HCT116 (cell line): ENCODE data around the gene IL1R2. TPM values are rescaled to one million over a fixed set of nuclear protein-coding genes. Genes with fewer than 3 reads are reported as not detected.

Experiments used
- ATAC-seq: fragments of 200-7000 bp; cut with Tn5 transposase; 2 replicates; pipeline ENCODE4 v1.9.1; 2020; ENCODE audit warnings: mild to moderate bottlenecking, moderate library complexity
- BruUV-seq: library from RNA; stranded (reverse); fragments of 400-500 nt; replicated peaks from 2 replicates; lab custom pipeline; 2021; lab: Mats Ljungman, UMichigan
- CTCF ChIA-PET: fragments of 300-600 bp; sonication (Branson Sonifier 250); formaldehyde crosslinking; loops from one replicate; lab custom pipeline; 2021; ENCODE audit warnings: antibody characterized with exemption; lab: Charles Lee
- POLR2A ChIA-PET: fragments of 300-600, 350-600 bp; sonication (Branson Sonifier 250); formaldehyde crosslinking; loops from one replicate; lab custom pipeline; 2021; ENCODE audit warnings: antibody characterized with exemption; lab: Charles Lee
- RAD21 ChIA-PET, 2 experiments: fragments of 300-600 bp; sonication (Branson Sonifier 250); formaldehyde crosslinking; loops; one replicate each; lab custom pipeline; 2023; ENCODE audit warnings: low total read pairs in 2 of 2; ENCODE audit not compliant: uncharacterized antibody in 2 of 2, unreplicated experiment in 2 of 2, low non-redundant PET in 1 of 2; lab: Charles Lee
- DNase-seq: peaks from one replicate; pipeline ENCODE4 v3.0.0-alpha.2; 2010; ENCODE audit warnings: low read depth, low spot score
- H2AFZ ChIP-seq: fragments of 200-600 bp; shearing (Covaris generic), sonication (generic); 2 replicates; pipeline ENCODE4 v1.6.1; 2017; ENCODE audit warnings: low read depth, mixed run types, mixed read lengths, antibody characterized with exemption, low read length; ENCODE audit not compliant: poor library complexity, severe bottlenecking
- H3K27ac ChIP-seq: 2 replicates; pipeline ENCODE4 v1.5.1; 2012; ENCODE audit warnings: low read depth, low read length
- H3K27me3 ChIP-seq: fragments of 200-600 bp; sonication (generic); 2 replicates; pipeline ENCODE4 v1.6.1; 2016; ENCODE audit warnings: mixed run types, low read length, mixed read lengths; ENCODE audit not compliant: insufficient read depth
- H3K36me3 ChIP-seq, 2 experiments: fragments of 200-500 bp in 1 of 2; fragments of 200-600 bp in 1 of 2; sonication (Bioruptor generic) in 1 of 2; sonication (generic) in 1 of 2; 2 replicates each; pipeline versions ENCODE4 v1.5.1 to v1.6.1; 2014 to 2016; ENCODE audit warnings: low read length in 2 of 2, inconsistent platforms in 1 of 2, mixed read lengths in 1 of 2, mixed run types in 1 of 2; ENCODE audit not compliant: insufficient read depth in 2 of 2, control insufficient read depth in 1 of 2
- H3K4me1 ChIP-seq, 2 experiments: fragments of 200-600 bp in 1 of 2; sonication (generic) in 1 of 2; 2 replicates each; pipeline versions ENCODE4 v1.5.1 to v1.6.1; 2012 to 2017; ENCODE audit warnings: low read length in 2 of 2, inconsistent platforms in 1 of 2, mild to moderate bottlenecking in 1 of 2, mixed read lengths in 1 of 2, mixed run types in 1 of 2, moderate library complexity in 1 of 2; ENCODE audit not compliant: insufficient read depth in 2 of 2, control insufficient read depth in 1 of 2
- H3K4me2 ChIP-seq: fragments of 200-600 bp; sonication (generic); 2 replicates; pipeline ENCODE4 v1.6.1; 2017; ENCODE audit warnings: mixed run types, low read length, mixed read lengths
- H3K4me3 ChIP-seq, 2 experiments: fragments of 200-600 bp in 1 of 2; sonication (generic) in 1 of 2; replicated peaks in 1 of 2; 2 replicates each; pipeline ENCODE4 v1.5.1; 2011 to 2016; ENCODE audit warnings: low read length in 2 of 2, control low read depth in 1 of 2, low read depth in 1 of 2, mild to moderate bottlenecking in 1 of 2, mixed read lengths in 1 of 2, mixed run types in 1 of 2
- H3K79me2 ChIP-seq: fragments of 200-600 bp; sonication (generic); 2 replicates; pipeline ENCODE4 v1.6.1; 2017; ENCODE audit warnings: mild to moderate bottlenecking, mixed run types, low read length, moderate library complexity, mixed read lengths; ENCODE audit not compliant: insufficient read depth
- H3K9ac ChIP-seq: fragments of 200-600 bp; sonication (generic); 2 replicates; pipeline ENCODE4 v1.6.1; 2016; ENCODE audit warnings: low read length, mixed read lengths
- H3K9me2 ChIP-seq: fragments of 200-600 bp; sonication (generic), shearing (Covaris generic); 2 replicates; pipeline ENCODE4 v1.6.1; 2017; ENCODE audit warnings: mixed run types, mild to moderate bottlenecking, moderate library complexity; ENCODE audit not compliant: insufficient read depth
- H3K9me3 ChIP-seq, 2 experiments: fragments of 200-500 bp in 1 of 2; fragments of 200-600 bp in 1 of 2; sonication (Bioruptor generic) in 1 of 2; sonication (generic) in 1 of 2; 2 replicates each; pipeline ENCODE4 v1.6.1; 2014 to 2017; ENCODE audit warnings: low read length in 2 of 2, mixed read lengths in 2 of 2, inconsistent platforms in 1 of 2, low read depth in 1 of 2, mild to moderate bottlenecking in 1 of 2, mixed run types in 1 of 2, moderate library complexity in 1 of 2; ENCODE audit not compliant: control insufficient read depth in 1 of 2, insufficient read depth in 1 of 2
- H4K20me1 ChIP-seq: fragments of 200-600 bp; sonication (generic), shearing (Covaris generic); 2 replicates; pipeline ENCODE4 v1.6.1; 2017; ENCODE audit warnings: mixed run types, mild to moderate bottlenecking, moderate library complexity; ENCODE audit not compliant: insufficient read depth
- CBX3 ChIP-seq: IDR thresholded peaks from 2 replicates; pipeline ENCODE4 v1.6.1; 2012; ENCODE audit warnings: low read depth
- CEBPB ChIP-seq: IDR thresholded peaks from 2 replicates; pipeline ENCODE4 v1.6.1; 2012; ENCODE audit warnings: low read depth
- EGR1 ChIP-seq: IDR thresholded peaks from 2 replicates; pipeline ENCODE4 v1.6.1; 2012; ENCODE audit warnings: low read depth
- ELF1 ChIP-seq: IDR thresholded peaks from 2 replicates; pipeline ENCODE4 v1.6.1; 2012; ENCODE audit warnings: low read depth, borderline replicate concordance
- EZH2 ChIP-seq: fragments of 200-600 bp; sonication (generic); IDR thresholded peaks from 2 replicates; pipeline ENCODE4 v1.6.1; 2017; ENCODE audit warnings: antibody characterized with exemption, mixed run types
- EZH2phosphoT487 ChIP-seq: fragments of 200-600 bp; IDR thresholded peaks from 2 replicates; pipeline ENCODE4 v1.6.1; 2018; ENCODE audit warnings: antibody characterized with exemption, borderline replicate concordance
- FOSL1 ChIP-seq: IDR thresholded peaks from 2 replicates; pipeline ENCODE4 v1.6.1; 2012; ENCODE audit warnings: low read depth
- JUND ChIP-seq: IDR thresholded peaks from 2 replicates; pipeline ENCODE4 v1.6.1; 2012
- POLR2A ChIP-seq: IDR thresholded peaks from 2 replicates; pipeline ENCODE4 v1.7.0; 2011; ENCODE audit warnings: borderline replicate concordance; ENCODE audit not compliant: insufficient read depth, insufficient read length; ENCODE audit errors: extremely low read depth
- POLR2AphosphoS5 ChIP-seq: IDR thresholded peaks from 2 replicates; pipeline ENCODE4 v1.6.1; 2011; ENCODE audit warnings: mild to moderate bottlenecking, low read depth, low read length, moderate library complexity
- RAD21 ChIP-seq: IDR thresholded peaks from 2 replicates; pipeline ENCODE4 v1.6.1; 2012; ENCODE audit warnings: low read depth, mild to moderate bottlenecking
- REST ChIP-seq: IDR thresholded peaks from 2 replicates; pipeline ENCODE4 v1.6.1; 2012; ENCODE audit warnings: low read depth
- SIN3A ChIP-seq: IDR thresholded peaks from 2 replicates; pipeline ENCODE4 v1.6.1; 2012; ENCODE audit warnings: low read depth
- SP1 ChIP-seq: IDR thresholded peaks from 2 replicates; pipeline ENCODE4 v1.6.1; 2012; ENCODE audit warnings: low read depth
- TCF7L2 ChIP-seq: IDR thresholded peaks from 2 replicates; pipeline ENCODE4 v1.7.0; 2011; ENCODE audit warnings: borderline replicate concordance, inconsistent platforms; ENCODE audit not compliant: insufficient read depth, insufficient read length; ENCODE audit errors: extremely low read depth
- ZBTB33 ChIP-seq: IDR thresholded peaks from 2 replicates; pipeline ENCODE4 v1.6.1; 2011; ENCODE audit warnings: mild to moderate bottlenecking, low read length, moderate library complexity; ENCODE audit not compliant: insufficient replicate concordance; ENCODE audit errors: extremely low read depth
- ZFX ChIP-seq: fragments of 450-650 bp; IDR thresholded peaks from 2 replicates; pipeline ENCODE4 v1.6.1; 2017
- ZNF274 ChIP-seq: fragments of 200-500 bp; sonication (Bioruptor generic); IDR thresholded peaks from 2 replicates; pipeline ENCODE4 v1.6.1; 2014; ENCODE audit warnings: mild to moderate bottlenecking, low read depth, low read length, inconsistent platforms
- intact Hi-C: fragments of 100-400 bp; cut with micrococcal nuclease; formaldehyde crosslinking; loops from 2 replicates; pipeline ENCODE4 v1.10.0; 2022
- total RNA-seq: library from RNA; stranded (reverse); gene quantifications from one replicate; pipeline ENCODE4 v1.2.1, GENCODE V29; 2021; ENCODE audit not compliant: unreplicated experiment
- TF ChIP-seq, protein P1 (sequence below), 3 experiments: fragments of 200-600 bp in 1 of 3; sonication (generic) in 1 of 3; IDR thresholded peaks in 2 of 3; conservative IDR thresholded peaks in 1 of 3; 2 replicates each; pipeline ENCODE4 v1.5.1; 2012 to 2017; ENCODE audit warnings: low read depth in 2 of 3, low read length in 2 of 3, antibody characterized with exemption in 1 of 3, borderline replicate concordance in 1 of 3, control low read depth in 1 of 3, mild to moderate bottlenecking in 1 of 3, mixed read lengths in 1 of 3, mixed run types in 1 of 3, moderate library complexity in 1 of 3; ENCODE audit not compliant: insufficient read depth in 1 of 3

IL1R2 gene
- total RNA-seq, 1 experiment from 2014 or later, result 0.52 TPM

DNA sequence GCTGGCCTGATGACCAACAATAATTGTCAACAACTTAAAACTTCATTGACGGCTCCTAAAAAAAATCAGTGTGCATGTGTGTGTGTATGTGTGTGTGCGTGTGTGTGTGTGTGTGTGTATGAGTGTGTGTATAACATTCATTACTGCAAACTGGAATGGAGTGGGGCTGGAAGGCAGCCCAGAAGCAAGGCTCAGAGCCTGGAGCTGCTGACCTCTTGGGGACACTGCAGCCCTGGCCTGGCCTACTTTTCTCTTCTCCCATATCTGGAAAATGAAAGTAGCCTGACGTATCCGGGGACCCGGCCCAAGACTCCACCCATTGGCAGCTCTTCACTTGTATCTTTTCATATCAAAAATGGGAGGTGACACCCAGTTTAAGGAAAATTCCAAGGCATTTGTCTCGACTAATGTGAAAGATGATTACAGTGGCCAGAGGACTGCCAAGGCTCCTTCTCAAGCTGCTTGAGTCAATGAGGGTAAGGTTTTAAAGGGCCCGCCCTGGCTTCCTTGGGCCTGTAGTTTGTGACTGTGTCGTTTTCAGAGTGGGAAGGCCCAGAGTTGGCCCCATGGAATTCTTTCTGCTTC is 78.4 kb downstream of the IL1R2 start (continued):
- TF ChIP-seq EGR1, result no peak

GRCh38 chr2:102072741-102073140 is 81.0 kb downstream of the IL1R2 start:
- no peaks in the 10 kb centered on the region for H3K9me3 ChIP-seq
- H3K36me3 ChIP-seq, result no peaks in the 10 kb centered on the region
- H3K4me3 ChIP-seq, result no peak overlapping the region
- no peak overlapping the region for H3K4me2 ChIP-seq
- no TSS peak for BruUV-seq
- no peak overlapping the region for H3K9ac ChIP-seq
- H3K79me2 ChIP-seq, result no peaks in the 10 kb centered on the region
- H3K27me3 ChIP-seq, result no peaks in the 10 kb centered on the region
- ATAC-seq, result no peak
- CTCF ChIA-PET, result no interaction called here
- no peaks in the 10 kb centered on the region for H3K9me2 ChIP-seq
- DNase-seq, result no peak
- H4K20me1 ChIP-seq, result no peaks in the 10 kb centered on the region
- no peak for TF ChIP-seq POLR2AphosphoS5
- no peak for TF ChIP-seq CEBPB
- no peak for TF ChIP-seq RAD21
- no peak for TF ChIP-seq EZH2phosphoT487
- TF ChIP-seq, protein P1, sequence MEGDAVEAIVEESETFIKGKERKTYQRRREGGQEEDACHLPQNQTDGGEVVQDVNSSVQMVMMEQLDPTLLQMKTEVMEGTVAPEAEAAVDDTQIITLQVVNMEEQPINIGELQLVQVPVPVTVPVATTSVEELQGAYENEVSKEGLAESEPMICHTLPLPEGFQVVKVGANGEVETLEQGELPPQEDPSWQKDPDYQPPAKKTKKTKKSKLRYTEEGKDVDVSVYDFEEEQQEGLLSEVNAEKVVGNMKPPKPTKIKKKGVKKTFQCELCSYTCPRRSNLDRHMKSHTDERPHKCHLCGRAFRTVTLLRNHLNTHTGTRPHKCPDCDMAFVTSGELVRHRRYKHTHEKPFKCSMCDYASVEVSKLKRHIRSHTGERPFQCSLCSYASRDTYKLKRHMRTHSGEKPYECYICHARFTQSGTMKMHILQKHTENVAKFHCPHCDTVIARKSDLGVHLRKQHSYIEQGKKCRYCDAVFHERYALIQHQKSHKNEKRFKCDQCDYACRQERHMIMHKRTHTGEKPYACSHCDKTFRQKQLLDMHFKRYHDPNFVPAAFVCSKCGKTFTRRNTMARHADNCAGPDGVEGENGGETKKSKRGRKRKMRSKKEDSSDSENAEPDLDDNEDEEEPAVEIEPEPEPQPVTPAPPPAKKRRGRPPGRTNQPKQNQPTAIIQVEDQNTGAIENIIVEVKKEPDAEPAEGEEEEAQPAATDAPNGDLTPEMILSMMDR (IDR thresholded peaks at IDR 0.05 in 2 of 3, conservative IDR thresholded peaks at IDR 0.05 in 1 of 3; ENCODE audit: borderline replicate concordance in 1 of 3, insufficient read depth in 1 of 3, low read depth in 2 of 3, low read length in 2 of 3), result no peak
- TF ChIP-seq ZFX, result no peak
- TF ChIP-seq EGR1, result no peak
- no peak for TF ChIP-seq CBX3
- TF ChIP-seq SP1, result no peak
- TF ChIP-seq SIN3A, result no peak
- TF ChIP-seq ZNF274, result no peak
- no peak for TF ChIP-seq FOSL1
- TF ChIP-seq POLR2A, result no peak
- TF ChIP-seq JUND, result no peak
- no peak for TF ChIP-seq TCF7L2
- no peak for TF ChIP-seq REST
- no peak for TF ChIP-seq ELF1
- TF ChIP-seq EZH2, result no peak
- TF ChIP-seq ZBTB33, result no peak
- H3K4me1 ChIP-seq, result no peaks in the 10 kb centered on the region; a peak in 1 of 4 replicates
- no peak overlapping the region for H3K27ac ChIP-seq
- intact Hi-C loops, result no loop called here
- POLR2A ChIA-PET, result no interaction called here
- H2AFZ ChIP-seq, result no peak overlapping the region
- RAD21 ChIA-PET, result no interaction called here
